Gastrocnemius medialis (tissue), 4 donors: ENCODE data around the gene SIRT7. TPM values are rescaled to one million over a fixed set of nuclear protein-coding genes. Genes with fewer than 3 reads are reported as not detected.
"Not testable (repeated sequence)": the region's sequence is repeated elsewhere in the genome, so short reads cannot be mapped to it uniquely, and the experiment has no call there.

ENCODE experiments used
- ATAC-seq, 2 donors: fragments of 150-250 bp; one replicate each; pipeline ENCODE4 v1.9.1; 2016
- DNase-seq, 2 donors: peaks; one replicate each; pipeline ENCODE4 v3.0.0-alpha.2; 2019
- H3K27ac ChIP-seq, 4 donors: fragments of 200-600 bp; sonication (generic); 1 replicate in 1 of 4; 2 replicates in 3 of 4; pipeline ENCODE4 v1.5.1; 2016 to 2018; ENCODE audit warnings: mild to moderate bottlenecking in 2 of 4, moderate library complexity in 1 of 4
- H3K27me3 ChIP-seq, 3 donors: fragments of 200-600 bp; sonication (generic) in 2 of 3; 1 replicate in 1 of 3; 2 replicates in 2 of 3; pipeline versions ENCODE4 v1.5.1 to v1.6.0; 2016 to 2019; ENCODE audit warnings: mild to moderate bottlenecking in 1 of 3, moderate library complexity in 1 of 3
- H3K36me3 ChIP-seq, 2 donors: fragments of 200-600 bp; sonication (generic) in 1 of 2; one replicate each; pipeline ENCODE4 v1.5.1; 2017 to 2018
- H3K4me1 ChIP-seq, 2 donors: fragments of 200-600 bp; sonication (generic) in 1 of 2; one replicate each; pipeline ENCODE4 v1.5.1; 2016 to 2017; ENCODE audit warnings: mild to moderate bottlenecking in 2 of 2
- H3K4me3 ChIP-seq, 4 donors: fragments of 200-600 bp; sonication (generic) in 3 of 4; 1 replicate in 1 of 4; 2 replicates in 3 of 4; pipeline ENCODE4 v1.5.1; 2016 to 2019; ENCODE audit warnings: mild to moderate bottlenecking in 2 of 4
- H3K9me3 ChIP-seq, 3 donors: fragments of 200-600 bp; sonication (generic) in 2 of 3; 1 replicate in 1 of 3; 2 replicates in 2 of 3; pipeline ENCODE4 v1.5.1; 2016 to 2019
- CTCF ChIP-seq, 5 experiments: fragments of 450-650 bp in 3 of 5; fragments of 200-600 bp in 2 of 5; sonication (generic) in 2 of 5; IDR thresholded peaks in 4 of 5; conservative IDR thresholded peaks in 1 of 5; 1 replicate in 4 of 5; 2 replicates in 1 of 5; pipeline ENCODE4 v1.5.1; 2016 to 2019; ENCODE audit warnings: antibody characterized with exemption in 5 of 5, mild to moderate bottlenecking in 3 of 5, moderate library complexity in 3 of 5
- POLR2A ChIP-seq, 2 donors: fragments of 450-650 bp; IDR thresholded peaks; one replicate each; pipeline ENCODE4 v1.6.1; 2017; ENCODE audit warnings: antibody characterized with exemption in 2 of 2, mild to moderate bottlenecking in 2 of 2, moderate library complexity in 2 of 2
- in situ Hi-C, 4 donors: fragments of 200-750 bp; cut with MboI; loops; one replicate each; pipeline versions ENCODE4 v1.15.0 to v1.8.0; 2017; ENCODE audit warnings: low sequenced_read_pairs in 4 of 4
- intact Hi-C: fragments of 100-400 bp; cut with DNase I; formaldehyde crosslinking; loops from one replicate; pipeline ENCODE4 v1.15.1; 2023; ENCODE audit warnings: low total_unique reads
- total RNA-seq, 4 donors: library from RNA; depleted of rRNA; stranded (reverse); fragments of >200 nt; gene quantifications; one replicate each; pipeline versions ENCODE4 v1.1.0 to v1.2.3, GENCODE V29; 2016

SIRT7 gene
- total RNA-seq, 4 donors from 2014 or later: 7.2 to 11.4 (median 8.3) TPM

- in situ Hi-C loops (no loop called here), intact Hi-C loops (no loop called here)
- H3K4me1 ChIP-seq: peaks cover 4 to 10% of the 10 kb centered on the region in 2 donors
- DNase-seq (no peak), ATAC-seq (no peak)
- TF ChIP-seq CTCF (IDR thresholded peaks at IDR 0.05 in 4 of 5, conservative IDR thresholded peaks at IDR 0.05 in 1 of 5) (no peak), POLR2A (IDR thresholded peaks at IDR 0.05) (no peak)
- no peaks in the 10 kb centered on the region for H3K9me3 ChIP-seq
- H3K27me3 ChIP-seq: peaks cover 7 to 21% (median 15%) of the 10 kb centered on the region in 3 donors
- no peaks in the 10 kb centered on the region for H3K36me3 ChIP-seq
- H3K27ac ChIP-seq: no peak overlapping the region
- H3K4me3 ChIP-seq: no peak overlapping the region
Observed at GRCh38 chr17:81956607-81957589, 38.9 kb upstream of the SIRT7 start.

DNA sequence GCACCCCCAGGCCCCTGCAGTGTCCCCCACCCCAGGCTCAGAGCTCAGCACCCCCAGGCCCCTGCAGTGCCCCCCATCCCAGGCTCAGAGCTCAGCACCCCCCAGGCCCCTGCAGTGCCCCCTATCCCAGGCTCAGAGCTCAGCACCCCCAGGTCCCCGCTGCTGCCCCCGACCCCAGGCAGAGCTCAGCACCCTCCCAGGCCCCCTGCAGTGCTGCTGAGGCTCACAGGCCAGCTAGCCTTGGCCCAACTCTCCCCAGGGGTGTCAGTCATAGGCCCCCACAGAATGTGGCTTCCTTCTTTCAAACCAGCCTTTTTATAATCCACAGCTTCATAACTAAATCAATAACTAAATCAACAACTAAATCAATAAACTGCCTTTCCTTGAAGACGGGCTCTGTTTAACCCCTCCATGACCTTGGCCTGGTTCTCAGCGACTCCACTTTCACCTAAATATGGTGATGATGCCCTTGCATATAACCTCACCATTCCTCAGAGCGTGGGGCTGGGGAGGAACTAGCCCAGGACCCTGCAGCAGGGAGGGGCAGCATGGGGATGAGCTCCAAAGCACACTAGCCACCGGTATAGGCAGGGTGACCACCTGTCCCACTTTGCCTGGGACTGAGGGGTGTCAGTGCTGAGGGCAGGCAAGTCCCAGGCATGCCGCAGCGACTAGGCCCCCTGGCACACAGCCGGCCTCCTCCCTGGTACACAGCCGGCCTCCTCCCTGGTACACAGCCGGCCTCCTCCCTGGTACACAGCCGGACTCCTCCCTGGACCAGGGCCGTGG is 38.0 kb upstream of the SIRT7 start:
- Histone ChIP-seq H3K27me3 (peaks cover 7 to 21% (median 13%) of the 10 kb centered on the region in 3 donors), H3K9me3 (no peaks in the 10 kb centered on the region), H3K36me3 (no peaks in the 10 kb centered on the region), H3K27ac (no peak overlapping the region), H3K4me3 (no peak overlapping the region), H3K4me1 (peaks cover 4 to 10% of the 10 kb centered on the region in 2 donors)
- intact Hi-C loops: no loop called here
- DNase-seq: no peak
- ATAC-seq: no peak
- in situ Hi-C loops: no loop called here
- TF ChIP-seq POLR2A (IDR thresholded peaks at IDR 0.05) (no peak), CTCF (IDR thresholded peaks at IDR 0.05 in 4 of 5, conservative IDR thresholded peaks at IDR 0.05 in 1 of 5) (no peak)

GRCh38 chr17:81955058-81955681 is 37.2 kb upstream of the SIRT7 start:
- intact Hi-C loops (no loop called here), in situ Hi-C loops (no loop called here)
- Histone ChIP-seq H3K27ac (no peak overlapping the region), H3K27me3 (peaks cover 3 to 16% (median 9%) of the 10 kb centered on the region in 3 donors), H3K9me3 (no peaks in the 10 kb centered on the region), H3K36me3 (no peaks in the 10 kb centered on the region), H3K4me1 (peaks cover 4 to 7% of the 10 kb centered on the region in 2 donors), H3K4me3 (no peak overlapping the region)
- no peak for TF ChIP-seq POLR2A (IDR thresholded peaks at IDR 0.05)
- TF ChIP-seq CTCF (IDR thresholded peaks at IDR 0.05 in 4 of 5, conservative IDR thresholded peaks at IDR 0.05 in 1 of 5): no peak
- ATAC-seq (no peak), DNase-seq (no peak)

GRCh38 chr17:81954131-81955057 is 36.4 kb upstream of the SIRT7 start:
- Histone ChIP-seq H3K27me3 (peaks cover 0 to 12% (median 7%) of the 10 kb centered on the region in 3 donors), H3K9me3 (no peaks in the 10 kb centered on the region), H3K36me3 (no peaks in the 10 kb centered on the region), H3K4me1 (peaks cover 4 to 6% of the 10 kb centered on the region in 2 donors), H3K4me3 (no peak overlapping the region), H3K27ac (no peak overlapping the region)
- intact Hi-C loops (no loop called here), in situ Hi-C loops (no loop called here)
- DNase-seq (no peak), ATAC-seq (no peak)
- TF ChIP-seq POLR2A (IDR thresholded peaks at IDR 0.05) (no peak), CTCF (IDR thresholded peaks at IDR 0.05 in 4 of 5, conservative IDR thresholded peaks at IDR 0.05 in 1 of 5) (no peak)

DNA sequence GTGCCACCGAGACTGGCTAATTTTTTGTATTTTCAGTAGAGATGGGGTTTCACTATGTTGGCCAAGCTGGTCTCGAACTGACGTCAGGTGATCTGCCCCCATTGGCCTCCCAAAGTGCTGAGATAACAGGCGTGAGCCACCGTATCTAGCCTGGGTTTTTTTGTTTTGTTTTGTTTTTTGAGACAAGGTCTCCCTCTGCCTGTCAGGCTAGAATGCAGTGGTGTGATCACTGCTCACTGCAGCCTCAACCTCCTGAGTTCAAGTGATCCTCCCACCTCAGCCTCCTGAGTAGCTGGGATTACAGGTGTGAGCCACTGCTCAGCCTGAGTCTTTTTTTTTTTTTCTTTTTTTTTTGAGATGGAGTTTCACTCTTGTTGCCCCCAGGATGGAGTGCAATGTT is 35.5 kb upstream of the SIRT7 start:
- H3K4me1 ChIP-seq, ATAC-seq, H3K27ac ChIP-seq, DNase-seq, H3K4me3 ChIP-seq, H3K27me3 ChIP-seq, in situ Hi-C loops, intact Hi-C loops, H3K36me3 ChIP-seq, H3K9me3 ChIP-seq: not testable (repeated sequence)
